HFF-Myc (cell line): ENCODE measurements around the gene AMBRA1.

Experiments
- DNase-seq: peaks from one replicate; pipeline ENCODE4 v3.0.0-alpha.2; 2011; ENCODE audit warnings: low read depth; ENCODE audit errors: extremely low read depth
- H3K4me3 ChIP-seq: replicated peaks from 2 replicates; pipeline ENCODE4 v1.5.1; 2011; ENCODE audit warnings: low read depth, mild to moderate bottlenecking, control low read depth, low read length
- CTCF ChIP-seq: IDR thresholded peaks from 2 replicates; pipeline ENCODE4 v1.5.1; 2012; ENCODE audit warnings: mild to moderate bottlenecking, low read depth, low read length, control low read depth; ENCODE audit errors: missing control alignments

The AMBRA1 gene

GRCh38 chr11:46508360-46508759 is 85.5 kb downstream of the AMBRA1 start:
- no peak overlapping the region for H3K4me3 ChIP-seq
- no peak for TF ChIP-seq CTCF
- DNase-seq, result no peak

DNA sequence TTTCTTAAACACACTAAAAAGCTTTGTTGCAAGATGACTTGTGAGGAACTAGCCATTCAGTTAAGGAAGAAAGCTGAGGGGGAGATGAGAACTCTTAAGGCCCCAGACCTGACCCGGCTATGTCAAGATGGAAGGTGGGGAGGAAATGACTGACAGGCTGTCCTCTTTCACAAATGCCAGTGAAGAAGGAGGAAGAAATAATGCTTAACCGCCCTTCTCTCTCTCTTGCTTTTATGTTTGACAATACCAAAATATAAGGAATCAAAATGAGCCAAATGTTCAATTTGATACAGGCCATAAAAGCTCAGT is 87.4 kb downstream of the AMBRA1 start:
- no peak for TF ChIP-seq CTCF
- H3K4me3 ChIP-seq, result no peak overlapping the region
- no peak for DNase-seq

- no peak for DNase-seq
- no peak overlapping the region for H3K4me3 ChIP-seq
- no peak for TF ChIP-seq CTCF
Measured at GRCh38 chr11:46505741-46506482, 87.9 kb downstream of the AMBRA1 start.

- no peak for DNase-seq
- no peak for TF ChIP-seq CTCF
- H3K4me3 ChIP-seq, result no peak overlapping the region
Measured at GRCh38 chr11:46504817-46505613, 88.8 kb downstream of the AMBRA1 start.

DNA sequence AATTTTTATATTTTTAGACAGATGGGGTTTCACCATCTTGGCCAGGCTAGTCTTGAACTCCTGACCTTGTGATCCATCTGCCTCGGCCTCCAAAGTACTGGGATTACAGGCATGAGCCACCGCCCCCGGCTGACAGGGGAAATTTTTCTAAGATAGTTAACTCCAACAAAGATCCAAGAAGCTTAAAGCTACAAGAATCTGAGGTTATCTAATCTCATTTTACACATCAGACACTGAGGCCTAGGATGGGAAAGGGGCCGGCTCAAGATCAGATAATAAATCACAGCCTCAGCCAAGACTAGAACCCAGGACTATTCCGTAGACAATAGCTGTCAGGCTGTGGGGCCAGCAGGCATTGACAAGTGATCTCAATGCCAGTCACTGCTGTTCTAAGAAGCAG is 94.0 kb downstream of the AMBRA1 start:
- no peak for DNase-seq
- no peak for TF ChIP-seq CTCF
- no peak overlapping the region for H3K4me3 ChIP-seq

DNA sequence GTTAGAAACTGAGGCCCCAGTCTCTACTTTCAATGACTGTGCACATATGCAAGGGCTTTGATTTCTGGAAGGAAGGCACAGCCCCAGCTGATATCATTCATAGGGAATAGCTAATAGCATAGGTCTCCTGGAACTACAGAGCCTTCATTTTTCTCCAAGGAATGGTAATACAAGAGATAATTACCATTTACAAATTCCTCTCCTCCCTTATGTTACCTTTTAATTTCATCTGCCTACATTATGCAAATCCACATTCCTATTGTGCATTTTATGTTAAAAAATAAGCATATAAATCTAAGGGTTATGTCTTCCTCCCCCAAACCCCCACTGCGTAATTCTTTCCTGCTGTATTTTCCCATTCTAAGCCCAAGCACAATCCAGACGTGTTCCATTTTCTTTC is 94.9 kb downstream of the AMBRA1 start:
- H3K4me3 ChIP-seq, result no peak overlapping the region
- DNase-seq, result no peak
- TF ChIP-seq CTCF, result no peak
